MM.1S (cell line): ENCODE results near the gene FREM1.

Source experiments
- DNase-seq: peaks from one replicate; pipeline ENCODE4 v3.0.0-alpha.2; 2015
- H2AFZ ChIP-seq: fragments of 300-600 bp; sonication (generic); 2 replicates; pipeline ENCODE4 v1.6.0; 2016; ENCODE audit warnings: antibody characterized with exemption, low read length
- H3F3A ChIP-seq: fragments of 300-600 bp; sonication (generic); 2 replicates; pipeline ENCODE4 v1.6.1; 2016; ENCODE audit warnings: mild to moderate bottlenecking, antibody characterized with exemption, low read length, moderate library complexity, mixed read lengths; ENCODE audit not compliant: insufficient read depth
- H3K27ac ChIP-seq: fragments of 300-600 bp; sonication (generic); 2 replicates; pipeline ENCODE4 v1.5.1; 2016; ENCODE audit warnings: mild to moderate bottlenecking, low read length
- H3K27me3 ChIP-seq: fragments of 300-600 bp; sonication (generic); replicated peaks from 2 replicates; pipeline ENCODE4 v1.6.0; 2016; ENCODE audit warnings: low read length; ENCODE audit not compliant: insufficient read depth
- H3K36me3 ChIP-seq: fragments of 300-600 bp; sonication (generic); replicated peaks from 2 replicates; pipeline ENCODE4 v1.6.1; 2016; ENCODE audit warnings: mild to moderate bottlenecking, low read length, mixed read lengths; ENCODE audit not compliant: insufficient read depth
- H3K4me1 ChIP-seq: fragments of 300-600 bp; sonication (generic); 2 replicates; pipeline ENCODE4 v1.6.1; 2016; ENCODE audit warnings: low read length, mixed read lengths
- H3K4me2 ChIP-seq: fragments of 300-600 bp; sonication (generic); 2 replicates; pipeline ENCODE4 v1.6.0; 2016; ENCODE audit warnings: low read depth, low read length
- H3K4me3 ChIP-seq: fragments of 300-600 bp; sonication (generic); 2 replicates; pipeline ENCODE4 v1.5.1; 2016; ENCODE audit warnings: low read length, mixed read lengths
- H3K79me2 ChIP-seq: fragments of 300-600 bp; sonication (generic); 2 replicates; pipeline ENCODE4 v1.6.1; 2016; ENCODE audit warnings: mixed run types, low read length, mixed read lengths
- H3K9ac ChIP-seq: fragments of 300-600 bp; sonication (generic); 2 replicates; pipeline ENCODE4 v1.6.1; 2016; ENCODE audit warnings: low read length, mixed read lengths
- H3K9me2 ChIP-seq: fragments of 300-600 bp; sonication (generic); replicated peaks from 2 replicates; pipeline ENCODE4 v1.6.1; 2016; ENCODE audit warnings: mild to moderate bottlenecking, low read length, mixed read lengths; ENCODE audit not compliant: insufficient read depth
- H3K9me3 ChIP-seq: fragments of 300-600 bp; sonication (generic); replicated peaks from 2 replicates; pipeline ENCODE4 v1.6.1; 2016; ENCODE audit warnings: mild to moderate bottlenecking, low read length, mixed read lengths; ENCODE audit not compliant: insufficient read depth
- H4K20me1 ChIP-seq: fragments of 300-600 bp; sonication (generic); 2 replicates; pipeline ENCODE4 v1.6.1; 2016; ENCODE audit warnings: mild to moderate bottlenecking, low read length, moderate library complexity, mixed read lengths; ENCODE audit not compliant: insufficient read depth
- CTCF ChIP-seq: fragments of 300-600 bp; sonication (generic); IDR thresholded peaks from 2 replicates; pipeline ENCODE4 v1.5.1; 2016; ENCODE audit warnings: antibody characterized with exemption, low read length, mixed read lengths
- EZH2 ChIP-seq: fragments of 300-600 bp; sonication (generic); optimal IDR thresholded peaks from 2 replicates; pipeline ENCODE3; 2017; ENCODE audit warnings: low read depth, mild to moderate bottlenecking, antibody characterized with exemption, low read length, mixed read lengths
- EZH2phosphoT487 ChIP-seq: fragments of 300-600 bp; sonication (generic); IDR thresholded peaks from 2 replicates; pipeline ENCODE4 v1.6.1; 2018; ENCODE audit warnings: antibody characterized with exemption, low read length

Gene FREM1

GRCh38 chr9:14932641-14933040 lies 22.4 kb upstream of the FREM1 start:
- no peaks in the 10 kb centered on the region for H4K20me1 ChIP-seq
- H3K4me3 ChIP-seq, result no peak overlapping the region
- no peaks in the 10 kb centered on the region for H3F3A ChIP-seq

GRCh38 chr9:14932231-14932630 lies 22.0 kb upstream of the FREM1 start:
- H3K4me2 ChIP-seq, result no peak overlapping the region
- no peaks in the 10 kb centered on the region for H3K36me3 ChIP-seq
- DNase-seq, result no peak
- H3K9me3 ChIP-seq, result no peaks in the 10 kb centered on the region
- H3K4me1 ChIP-seq, result no peaks in the 10 kb centered on the region
- no peak overlapping the region for H3K27ac ChIP-seq
- no peaks in the 10 kb centered on the region for H3F3A ChIP-seq
- no peak overlapping the region for H3K4me3 ChIP-seq
- no peaks in the 10 kb centered on the region for H4K20me1 ChIP-seq
- H2AFZ ChIP-seq, result no peak overlapping the region
- no peak overlapping the region for H3K9ac ChIP-seq
- TF ChIP-seq CTCF, result no peak
- TF ChIP-seq EZH2phosphoT487, result no peak
- TF ChIP-seq EZH2, result no peak
- H3K79me2 ChIP-seq, result no peaks in the 10 kb centered on the region
- H3K9me2 ChIP-seq, result no peaks in the 10 kb centered on the region
- H3K27me3 ChIP-seq, result no peaks in the 10 kb centered on the region

More at GRCh38 chr9:14932641-14933040, 22.4 kb upstream of the FREM1 start:
- no peak for DNase-seq
- H2AFZ ChIP-seq, result no peak overlapping the region
- no peak overlapping the region for H3K4me2 ChIP-seq
- H3K9me2 ChIP-seq, result no peaks in the 10 kb centered on the region
- H3K27me3 ChIP-seq, result no peaks in the 10 kb centered on the region
- H3K36me3 ChIP-seq, result no peaks in the 10 kb centered on the region
- no peaks in the 10 kb centered on the region for H3K4me1 ChIP-seq
- H3K79me2 ChIP-seq, result no peaks in the 10 kb centered on the region
- H3K9ac ChIP-seq, result no peak overlapping the region
- no peaks in the 10 kb centered on the region for H3K9me3 ChIP-seq
- TF ChIP-seq CTCF (no peak), EZH2 (no peak), EZH2phosphoT487 (no peak)
- no peak overlapping the region for H3K27ac ChIP-seq

- Histone ChIP-seq H3K27me3 (no peaks in the 10 kb centered on the region), H2AFZ (no peak overlapping the region), H4K20me1 (no peaks in the 10 kb centered on the region), H3K4me2 (no peak overlapping the region), H3K4me1 (no peaks in the 10 kb centered on the region), H3K36me3 (no peaks in the 10 kb centered on the region), H3K4me3 (no peak overlapping the region), H3K27ac (no peak overlapping the region), H3K9me2 (no peaks in the 10 kb centered on the region), H3K79me2 (no peaks in the 10 kb centered on the region), H3K9me3 (no peaks in the 10 kb centered on the region), H3K9ac (no peak overlapping the region), H3F3A (no peaks in the 10 kb centered on the region)
- DNase-seq, result no peak
- TF ChIP-seq CTCF (no peak), EZH2 (no peak), EZH2phosphoT487 (no peak)
These were observed 16.9 kb upstream of the FREM1 start for GRCh38 chr9:14926941-14927624.
